ENCODE results near the gene ZNF281.
"Not testable (repeated sequence)": the region's sequence is repeated elsewhere in the genome, so short reads cannot be mapped to it uniquely, and the experiment has no call there.

ZNF281 gene, protein sequence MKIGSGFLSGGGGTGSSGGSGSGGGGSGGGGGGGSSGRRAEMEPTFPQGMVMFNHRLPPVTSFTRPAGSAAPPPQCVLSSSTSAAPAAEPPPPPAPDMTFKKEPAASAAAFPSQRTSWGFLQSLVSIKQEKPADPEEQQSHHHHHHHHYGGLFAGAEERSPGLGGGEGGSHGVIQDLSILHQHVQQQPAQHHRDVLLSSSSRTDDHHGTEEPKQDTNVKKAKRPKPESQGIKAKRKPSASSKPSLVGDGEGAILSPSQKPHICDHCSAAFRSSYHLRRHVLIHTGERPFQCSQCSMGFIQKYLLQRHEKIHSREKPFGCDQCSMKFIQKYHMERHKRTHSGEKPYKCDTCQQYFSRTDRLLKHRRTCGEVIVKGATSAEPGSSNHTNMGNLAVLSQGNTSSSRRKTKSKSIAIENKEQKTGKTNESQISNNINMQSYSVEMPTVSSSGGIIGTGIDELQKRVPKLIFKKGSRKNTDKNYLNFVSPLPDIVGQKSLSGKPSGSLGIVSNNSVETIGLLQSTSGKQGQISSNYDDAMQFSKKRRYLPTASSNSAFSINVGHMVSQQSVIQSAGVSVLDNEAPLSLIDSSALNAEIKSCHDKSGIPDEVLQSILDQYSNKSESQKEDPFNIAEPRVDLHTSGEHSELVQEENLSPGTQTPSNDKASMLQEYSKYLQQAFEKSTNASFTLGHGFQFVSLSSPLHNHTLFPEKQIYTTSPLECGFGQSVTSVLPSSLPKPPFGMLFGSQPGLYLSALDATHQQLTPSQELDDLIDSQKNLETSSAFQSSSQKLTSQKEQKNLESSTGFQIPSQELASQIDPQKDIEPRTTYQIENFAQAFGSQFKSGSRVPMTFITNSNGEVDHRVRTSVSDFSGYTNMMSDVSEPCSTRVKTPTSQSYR

DNA sequence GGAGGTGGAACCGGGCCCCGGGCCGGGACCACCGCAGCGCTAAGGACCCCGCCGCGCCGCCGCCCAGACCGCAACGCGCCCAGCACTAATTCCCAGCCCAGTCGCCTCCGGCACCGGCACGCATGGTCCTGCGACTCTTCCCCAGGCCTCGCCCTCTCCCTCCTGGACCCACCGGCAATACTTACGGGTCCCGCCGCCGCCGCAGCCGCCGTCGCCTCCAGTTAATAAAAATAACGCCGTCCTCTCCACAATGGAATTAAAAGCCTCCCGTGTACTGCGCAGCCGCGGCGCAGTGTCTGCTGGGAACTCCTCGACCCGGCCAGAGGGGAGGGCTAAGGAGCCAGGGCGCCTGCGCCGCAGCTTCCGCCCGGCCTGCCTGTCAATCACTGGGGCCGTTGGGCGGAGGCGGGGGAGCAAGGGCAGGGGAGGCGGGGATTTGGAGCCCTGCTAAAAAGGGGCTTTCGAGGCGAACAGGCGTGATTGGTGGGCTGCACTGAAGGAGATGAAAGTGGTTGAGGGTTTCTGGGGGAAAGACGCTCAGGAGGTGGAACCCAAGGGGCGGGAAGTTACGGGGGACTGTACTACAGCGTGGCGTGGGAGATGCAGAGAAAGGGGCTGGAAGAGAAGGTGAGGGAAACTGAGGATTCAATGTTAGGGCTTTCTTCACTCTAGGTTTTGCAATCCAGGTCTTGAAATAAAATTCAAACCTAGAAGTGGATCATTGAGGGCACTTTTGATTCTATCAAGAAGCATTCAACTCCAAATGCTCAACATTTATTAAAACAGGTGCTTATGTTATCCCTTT is at the start of gene ZNF281:
Gene ZNF281, minus strand, starts transcription at position 276 of the 805 bp plus-strand sequence. CDS start 331 bp downstream, outside the sequence.
- peak; percentile 98 for DNase-seq

DNA sequence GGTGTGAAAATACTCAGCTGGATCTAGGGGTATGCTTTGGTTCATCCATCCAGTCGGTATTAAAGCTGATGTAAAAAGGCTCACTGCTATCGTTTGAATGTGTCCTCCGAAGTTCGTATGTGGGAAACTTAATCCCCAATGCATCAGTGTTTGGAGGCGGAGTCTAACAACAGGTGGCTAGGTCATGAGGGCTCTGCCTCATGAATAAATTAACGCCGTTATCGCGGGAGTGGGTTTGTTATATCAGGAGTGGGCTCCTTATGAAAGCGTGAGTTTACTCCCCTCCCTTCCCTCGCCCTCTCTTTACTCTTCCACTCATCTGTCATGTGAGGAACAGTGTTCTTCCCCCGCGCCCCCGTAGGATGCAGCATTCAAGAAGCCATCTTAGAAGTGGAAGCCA is 48.9 kb upstream of the ZNF281 start:
- no peak for DNase-seq

DNA sequence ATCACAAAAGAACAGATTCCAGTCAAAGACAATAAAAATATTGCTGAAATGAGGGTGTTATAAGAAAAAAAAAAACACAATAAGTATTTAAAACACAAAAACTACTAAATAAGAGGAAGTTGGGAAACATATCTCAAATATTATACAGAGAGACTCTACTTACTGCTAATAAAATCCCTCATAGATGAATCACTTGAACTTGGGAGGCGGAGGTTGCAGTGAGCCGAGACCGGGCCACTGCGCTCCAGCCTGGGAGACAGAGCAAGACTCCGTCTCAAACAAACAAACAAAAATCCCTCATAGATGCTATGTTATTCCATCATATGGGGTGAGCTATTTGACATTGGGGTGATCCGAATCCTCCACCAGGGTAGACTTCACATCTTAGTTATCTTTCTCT is 48.0 kb upstream of the ZNF281 start:
- DNase-seq = no peak

DNA sequence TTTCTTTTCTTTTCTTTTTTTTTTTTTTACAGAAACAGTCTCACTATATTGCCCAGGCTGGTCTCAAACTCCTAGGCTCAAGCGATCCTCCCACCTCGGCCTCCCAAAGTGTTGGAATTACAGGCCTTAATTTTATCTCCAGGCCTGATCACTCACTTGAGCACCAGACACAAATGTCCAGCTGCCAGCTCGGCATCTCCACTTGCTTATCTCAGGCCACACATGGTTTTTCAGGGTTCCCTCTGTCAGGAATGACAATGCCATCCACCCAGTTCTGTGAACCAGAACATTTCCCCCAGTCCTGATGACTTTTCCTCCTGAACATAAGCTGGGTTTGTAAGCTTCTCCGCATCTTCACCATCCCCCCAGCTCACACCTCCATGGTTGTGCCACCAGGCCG is 44.6 kb upstream of the ZNF281 start:
- DNase-seq = no peak

DNA sequence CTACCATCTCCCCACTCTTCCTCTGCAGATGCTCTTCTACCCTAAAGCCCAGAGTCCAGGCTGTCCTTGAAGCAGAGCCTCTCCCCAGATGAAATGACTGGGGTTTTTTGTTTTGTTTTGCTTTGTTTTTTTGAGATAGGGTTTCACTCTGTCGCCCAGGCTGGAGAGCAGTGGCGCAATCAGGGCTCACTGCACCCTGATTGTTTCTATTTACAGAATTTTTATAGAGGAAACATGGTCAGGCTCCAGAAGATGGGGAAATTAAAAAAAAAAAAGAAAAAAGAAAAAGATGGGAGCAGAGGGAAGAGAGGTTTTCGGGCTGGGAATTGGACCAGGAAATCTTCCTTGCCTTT is 43.7 kb upstream of the ZNF281 start:
- DNase-seq = no peak

DNA sequence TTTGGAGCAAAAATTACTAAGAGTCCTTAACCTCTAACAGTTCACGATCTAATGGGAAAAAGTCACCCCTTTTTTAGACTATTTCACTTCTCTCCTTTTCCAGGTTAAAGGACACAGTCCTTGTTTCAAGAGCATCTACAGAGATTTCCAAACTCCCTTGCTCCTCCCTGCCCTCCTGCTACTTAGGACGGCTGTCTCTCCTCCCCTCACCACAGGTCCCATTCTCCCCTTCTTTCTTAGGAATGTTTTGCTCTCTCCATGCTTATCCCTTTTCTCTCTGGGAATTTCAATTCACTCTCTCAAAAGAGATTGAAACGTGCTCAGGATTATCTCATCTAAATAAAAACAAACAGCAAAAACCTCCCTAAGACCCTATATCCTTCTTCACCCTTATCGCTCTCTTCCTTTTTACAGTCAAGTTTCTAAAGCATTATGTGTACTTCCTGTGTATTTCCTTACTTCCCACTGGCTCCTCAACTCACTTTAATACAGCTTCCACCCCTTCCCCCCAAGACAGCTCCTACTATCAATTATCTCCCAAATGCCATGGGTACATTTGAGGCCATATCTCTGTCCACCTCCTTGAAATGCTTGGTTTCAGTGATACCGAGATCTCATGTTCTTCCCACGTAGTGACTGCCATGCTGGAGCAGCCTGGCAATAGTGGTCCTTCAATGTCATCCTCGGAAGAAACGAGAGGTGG is 43.2 kb upstream of the ZNF281 start:
- DNase-seq = no peak

DNA sequence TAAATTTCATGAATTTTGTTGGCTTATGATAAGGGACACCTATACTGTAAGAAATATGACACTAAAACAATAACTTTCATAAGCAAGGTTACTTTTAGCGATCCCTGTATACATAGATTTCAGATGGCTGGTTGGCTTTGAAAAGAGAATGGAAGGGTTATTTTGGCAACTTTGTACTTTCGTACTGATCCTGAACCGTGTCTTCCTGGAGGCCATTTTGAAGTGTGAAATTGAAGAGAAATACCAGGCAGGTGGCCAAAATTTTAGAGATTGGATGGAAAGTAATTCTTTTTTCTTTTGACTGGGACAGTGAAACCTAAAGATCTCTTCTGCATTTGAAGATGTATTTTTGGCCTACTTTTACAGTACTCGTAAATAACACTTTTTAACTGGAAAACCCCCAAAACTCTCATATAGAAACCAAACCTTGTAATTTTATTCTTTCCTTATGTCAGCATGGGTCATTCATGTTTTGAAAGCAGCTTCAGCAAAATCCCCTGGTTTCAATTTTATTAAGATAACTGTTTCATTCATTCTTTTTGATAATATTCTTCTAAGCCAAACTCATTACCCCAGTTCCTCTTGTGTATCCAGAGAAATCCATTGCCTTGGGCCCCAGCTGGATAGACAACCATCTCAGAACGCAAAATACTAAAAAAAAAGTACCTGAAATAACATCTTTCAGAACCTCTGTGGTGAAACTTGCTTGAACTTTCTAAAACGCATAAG is 38.4 kb upstream of the ZNF281 start:
- no peak for DNase-seq

DNA sequence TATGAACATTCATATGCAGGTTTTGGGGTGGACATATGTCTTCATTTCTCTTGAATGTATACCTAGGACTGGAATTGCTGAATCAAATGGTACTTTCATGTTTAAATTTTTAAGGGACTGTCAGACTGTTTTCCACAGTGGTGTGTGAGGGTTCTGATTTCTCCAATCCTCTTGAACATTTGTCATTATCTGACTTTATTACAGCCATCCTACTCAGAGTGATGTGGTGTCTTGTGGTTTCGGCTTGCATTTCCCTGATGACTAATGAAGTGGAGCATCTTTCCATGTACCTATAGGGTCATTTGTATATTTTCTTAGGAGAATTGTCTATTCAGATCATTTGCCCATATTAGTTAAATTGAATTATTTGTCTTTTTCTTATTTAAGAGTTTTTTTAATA is 35.4 kb upstream of the ZNF281 start:
- no peak for DNase-seq

DNA sequence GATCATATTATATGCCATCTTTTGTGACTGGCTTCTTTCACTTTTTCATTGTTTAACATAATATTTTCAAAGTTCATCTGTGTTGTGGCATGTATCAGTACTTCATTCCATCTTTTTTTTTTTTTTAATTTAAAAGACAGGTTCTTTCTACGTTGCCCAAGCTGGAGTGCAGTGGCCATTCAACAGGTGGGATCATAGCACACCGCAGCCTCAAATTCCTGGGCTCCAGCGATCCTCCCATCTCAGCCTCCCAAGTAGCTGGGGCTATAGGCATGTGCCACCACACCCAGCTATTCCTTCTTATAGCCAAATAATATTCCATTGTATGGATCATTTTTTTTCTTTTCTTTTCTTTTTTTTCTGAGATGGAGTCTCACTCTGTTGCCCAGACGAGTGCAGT is 34.6 kb upstream of the ZNF281 start:
- DNase-seq = no peak

DNA sequence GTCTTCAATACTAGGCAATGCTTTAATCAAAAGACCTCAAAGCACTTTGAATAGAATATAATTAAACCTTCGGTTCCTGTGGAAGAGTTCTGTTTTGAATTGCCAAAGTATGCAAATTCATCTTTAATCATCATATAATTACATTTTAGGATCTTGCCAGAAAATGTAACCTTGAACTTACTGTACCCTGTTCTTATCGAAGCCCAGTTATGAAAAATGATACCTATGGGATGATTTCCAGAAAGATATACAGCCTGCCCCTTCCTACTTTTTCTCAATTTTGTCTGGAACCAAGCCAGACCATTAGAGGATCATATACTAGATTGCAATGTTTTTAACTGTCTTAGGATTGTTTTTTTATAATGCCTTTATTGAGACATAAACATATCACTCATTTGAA is 34.0 kb upstream of the ZNF281 start:
- no peak for DNase-seq

DNA sequence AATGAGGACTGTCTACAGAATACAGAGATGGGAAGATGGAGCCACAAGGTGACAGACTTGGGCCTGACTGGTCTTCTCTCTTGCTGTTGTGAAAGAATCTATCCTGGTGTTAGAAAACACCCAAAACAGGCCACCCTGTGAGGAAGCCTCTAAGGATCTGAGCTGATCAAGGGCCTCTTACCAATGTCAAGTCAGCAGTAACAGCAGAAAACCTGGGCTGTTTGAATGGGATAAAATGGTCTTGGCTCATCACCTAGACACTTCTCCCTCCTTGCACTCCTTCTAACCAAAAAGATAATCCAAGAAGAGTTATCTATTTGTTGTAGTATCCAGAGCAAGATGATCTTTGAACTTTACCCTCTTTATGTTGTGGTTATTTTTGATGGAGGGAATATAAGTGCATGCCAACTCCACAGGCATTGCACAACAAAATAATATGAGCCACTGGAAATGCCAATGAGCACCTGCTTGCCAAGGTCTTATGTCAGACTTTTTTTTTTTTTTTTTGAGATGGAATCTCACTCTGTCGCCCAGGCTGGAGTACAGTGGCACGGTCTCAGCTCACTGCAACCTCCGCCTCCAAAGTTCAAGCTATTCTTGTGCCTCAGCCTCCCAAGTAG is 32.8 kb upstream of the ZNF281 start:
- no peak for DNase-seq

DNA sequence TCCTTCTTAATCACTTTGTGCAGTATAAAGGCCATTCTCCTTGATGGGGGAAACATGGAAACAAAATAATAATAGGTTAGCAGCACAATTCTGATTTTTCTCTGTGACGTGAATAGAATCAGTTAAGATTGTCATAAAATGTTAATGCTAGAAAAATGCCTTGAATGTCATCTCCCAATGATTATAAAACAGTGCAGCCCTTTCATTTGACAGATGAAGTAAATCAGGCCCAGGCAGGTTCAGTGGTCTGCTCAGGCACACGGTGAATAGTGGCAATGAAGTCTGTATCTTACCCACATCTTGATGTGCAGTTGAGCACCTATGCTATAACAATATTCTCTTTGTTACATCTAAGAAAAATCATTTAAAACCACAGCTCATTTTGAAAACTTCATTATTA is 32.2 kb upstream of the ZNF281 start:
- no peak for DNase-seq

DNA sequence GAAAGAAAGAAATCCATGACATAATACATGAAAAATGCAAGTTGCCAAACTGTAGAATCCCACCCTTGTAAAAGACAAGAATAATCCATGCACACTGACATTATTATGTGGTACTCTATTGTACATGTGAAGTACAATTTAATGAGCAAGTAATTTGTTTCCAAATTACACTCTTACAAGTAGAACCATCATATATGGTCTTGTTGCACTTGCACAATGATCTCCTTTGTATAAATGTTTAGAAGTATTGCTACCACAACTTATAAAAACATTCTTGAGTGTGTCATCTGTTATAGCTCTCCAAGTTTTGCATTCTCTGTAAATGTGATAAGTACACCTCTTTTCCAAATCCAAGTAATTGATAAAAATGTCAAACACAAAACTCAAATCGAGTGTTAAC is 29.1 kb upstream of the ZNF281 start:
- no peak for DNase-seq

DNA sequence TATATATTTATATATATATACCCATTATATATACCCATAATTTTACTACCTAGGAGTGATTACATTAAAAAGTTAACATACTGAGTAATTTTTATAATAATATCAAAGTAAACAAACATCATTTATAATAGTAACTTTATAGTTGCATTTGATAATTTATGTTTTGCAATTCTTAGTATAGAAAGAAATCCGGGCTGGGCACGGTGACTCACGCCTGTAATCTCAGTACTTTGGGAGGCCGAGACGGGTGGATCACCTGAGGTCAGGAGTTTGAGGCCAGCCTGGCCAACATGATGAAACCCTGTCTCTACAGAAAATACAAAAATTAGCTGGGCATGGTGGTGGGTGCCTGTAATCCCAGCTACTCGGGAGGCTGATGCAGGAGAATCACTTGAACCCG is 28.6 kb upstream of the ZNF281 start:
- DNase-seq = not testable (repeated sequence)

DNA sequence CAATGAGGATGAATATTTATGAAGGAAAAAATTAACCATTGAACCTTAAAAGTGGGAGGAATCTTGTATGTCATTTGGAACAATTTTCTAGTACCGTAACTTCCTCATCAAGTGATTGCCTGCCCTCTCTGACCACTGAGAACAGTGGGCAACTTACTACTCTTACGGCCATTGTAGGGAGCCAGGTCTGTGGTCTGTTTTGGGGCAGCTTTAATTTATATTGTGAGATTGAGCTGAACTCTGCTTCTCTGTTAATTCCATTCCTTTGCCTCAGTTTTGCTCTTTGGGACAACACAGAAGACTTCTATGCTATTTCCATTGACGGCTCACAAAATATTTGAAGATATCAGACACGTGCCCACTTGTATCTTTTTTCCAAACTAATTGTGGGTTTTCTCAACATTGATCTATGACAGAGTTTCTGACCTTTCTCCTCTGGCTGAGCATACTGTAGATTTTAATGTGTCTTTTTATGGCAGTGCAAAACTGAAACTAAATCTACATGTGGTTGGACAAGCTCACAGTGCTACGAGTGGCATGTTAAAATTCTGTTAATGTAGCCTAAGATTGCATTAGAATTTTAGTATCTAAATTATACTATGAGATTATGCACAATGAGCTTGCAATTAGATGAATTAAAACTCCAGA is 27.8 kb upstream of the ZNF281 start:
- no peak for DNase-seq

DNA sequence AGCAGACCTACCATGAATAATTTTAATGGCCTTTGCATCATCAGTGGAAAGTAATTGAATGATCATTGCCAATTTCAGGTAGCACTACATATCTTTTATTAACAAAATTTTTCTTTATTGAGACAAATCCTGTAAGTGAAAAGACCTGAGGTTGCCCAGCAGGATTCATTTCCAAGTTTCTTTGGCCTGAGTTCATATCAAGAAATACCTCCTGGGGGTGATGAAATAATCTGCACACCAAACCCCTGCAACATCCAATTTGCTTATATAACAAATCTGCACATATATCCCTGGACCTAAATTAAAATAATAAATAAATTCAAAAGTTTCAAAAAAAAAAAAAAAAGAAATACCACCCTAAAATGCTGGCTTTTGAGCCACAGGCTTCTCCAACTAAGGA is 27.3 kb upstream of the ZNF281 start:
- DNase-seq = no peak

DNA sequence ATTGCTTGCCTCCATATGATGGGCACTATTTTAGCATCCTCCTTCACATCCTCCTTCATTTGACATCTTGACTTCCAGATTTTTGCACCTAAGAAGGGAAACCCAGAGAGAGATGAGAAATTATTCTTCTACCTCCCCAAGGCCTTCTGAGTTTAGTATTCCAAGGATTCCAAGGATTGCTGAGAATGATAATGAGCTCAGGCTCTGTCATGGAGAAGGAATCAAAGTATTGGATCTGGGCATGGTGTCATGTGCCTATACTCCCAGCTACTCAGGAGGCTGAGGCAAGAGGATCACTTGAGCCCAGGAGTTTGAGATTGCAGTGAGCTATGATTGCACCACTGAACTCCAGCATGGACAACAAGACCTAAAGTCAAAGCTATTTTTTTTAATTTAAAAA is 26.6 kb upstream of the ZNF281 start:
- no peak for DNase-seq

DNA sequence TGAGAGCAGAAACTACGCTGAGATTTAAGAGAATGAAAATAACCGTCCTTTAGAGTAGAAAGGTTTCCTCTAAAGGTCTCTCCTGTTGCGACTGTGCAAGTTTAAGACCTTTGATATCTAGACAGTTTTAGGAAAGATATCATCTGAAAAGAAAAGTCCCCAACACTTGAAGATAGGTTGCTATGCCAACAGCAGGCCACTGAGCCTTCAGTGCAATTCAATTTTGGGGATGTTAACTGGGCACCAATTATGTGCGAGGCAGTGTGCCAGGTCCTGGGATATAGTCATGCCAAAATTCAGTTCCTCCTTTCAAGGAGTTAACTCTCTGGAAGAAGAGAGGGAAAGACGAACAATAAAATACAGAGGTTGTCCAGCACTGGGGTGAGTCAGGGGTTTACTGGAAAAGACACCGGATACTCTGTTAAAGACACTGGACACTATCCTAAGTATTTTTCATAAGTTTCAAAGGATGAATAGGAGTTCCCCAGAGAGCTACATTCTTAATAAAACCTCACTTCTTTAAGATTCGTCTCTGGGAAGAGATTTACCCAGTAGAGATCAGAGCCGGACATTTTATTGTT is 25.5 kb upstream of the ZNF281 start:
- no peak for DNase-seq

DNA sequence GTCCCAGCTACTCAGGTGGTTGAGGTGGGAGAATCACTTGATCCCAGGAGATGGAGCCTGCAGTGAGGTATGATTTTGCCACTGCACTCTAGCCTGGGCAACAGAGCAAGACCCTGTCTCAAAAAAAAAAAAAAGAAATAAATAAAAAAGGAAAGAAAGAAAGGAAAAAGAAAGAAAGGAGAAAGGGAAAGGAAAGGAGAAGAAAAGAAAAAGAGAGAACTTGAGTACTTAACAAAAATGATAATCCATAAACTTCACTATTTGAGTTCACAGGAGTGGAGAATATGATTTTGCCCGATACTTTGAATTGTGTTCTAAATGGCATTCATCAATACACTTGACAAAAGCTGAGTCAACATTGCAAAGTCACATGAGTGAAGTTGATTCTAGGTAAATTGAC is 23.8 kb upstream of the ZNF281 start:
- DNase-seq = no peak

DNA sequence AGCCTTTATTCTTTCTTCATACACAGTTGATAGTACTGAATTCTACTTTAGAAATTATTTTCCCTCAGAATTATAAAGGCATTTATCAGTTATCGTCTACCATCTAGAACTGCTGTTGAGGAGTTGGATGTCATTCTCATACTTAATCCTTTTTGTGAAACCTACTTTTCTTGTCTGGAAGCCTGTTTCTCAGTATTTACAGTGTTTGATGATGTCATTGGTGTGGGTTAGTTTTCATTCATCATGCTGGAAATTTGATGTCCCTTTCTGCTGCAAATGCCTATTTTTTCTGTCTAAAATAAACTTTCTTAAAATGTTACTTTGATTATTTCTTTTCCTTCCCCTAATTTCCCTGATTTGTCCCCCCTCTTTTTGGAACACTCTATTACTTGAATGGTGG is 22.8 kb upstream of the ZNF281 start:
- no peak for DNase-seq

All from NCI-H1092 (cell line).